ENCODE measurements around the gene SRSF8. TPM values are rescaled to one million over a fixed set of nuclear protein-coding genes. Genes with fewer than 3 reads are reported as not detected.
"Not testable (repeated sequence)": the region's sequence is repeated elsewhere in the genome, so short reads cannot be mapped to it uniquely, and the experiment has no call there.

Gene SRSF8
- total RNA-seq, 4 donors from 2014 or later: 30.3 to 42.2 (median 34.8) TPM

DNA sequence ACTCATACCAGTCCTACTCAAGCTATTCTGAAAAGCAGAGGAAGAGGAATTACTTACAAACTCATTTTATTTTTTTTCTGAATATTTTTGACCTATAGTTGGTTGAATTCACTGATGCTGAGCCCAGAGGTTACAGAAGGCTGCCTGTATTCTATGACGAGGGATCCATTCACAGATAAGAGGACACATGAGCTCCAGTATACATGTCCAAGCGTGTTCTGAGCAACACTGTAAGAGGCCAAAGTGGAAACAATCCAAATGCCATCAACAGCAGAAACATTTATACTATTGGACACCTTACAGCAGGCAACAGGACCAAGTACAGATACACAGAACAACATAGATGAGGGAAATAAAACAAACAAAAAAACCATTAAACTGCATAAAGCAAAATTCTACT lies 31.4 kb upstream of the SRSF8 start:
- intact Hi-C loops (cut with DNase I): no loop called here
- Histone ChIP-seq H3K4me1 (peaks cover 0 to 5% (median 2%) of the 10 kb centered on the region in 4 donors), H3K36me3 (no peaks in the 10 kb centered on the region), H3K9me3 (no peaks in the 10 kb centered on the region), H3K27me3 (peaks cover 0 to 19% (median 10%) of the 10 kb centered on the region in 4 donors), H3K27ac (replicated peaks in 1 of 4) (no peak overlapping the region), H3K4me3 (no peak overlapping the region)
- DNase-seq (ENCODE audit: extremely low spot score): no peak
- 76% methylated on average over 2 of the region's 2 CpGs for WGBS
- TF ChIP-seq EP300 (IDR thresholded peaks at IDR 0.05): no peak

- H3K27ac ChIP-seq (replicated peaks in 1 of 4); H3K36me3 ChIP-seq; H3K4me1 ChIP-seq; H3K9me3 ChIP-seq; DNase-seq (ENCODE audit: extremely low spot score); intact Hi-C loops (cut with DNase I): not testable (repeated sequence)
- H3K27me3 ChIP-seq: peaks cover 0 to 39% (median 10%) of the 10 kb centered on the region in 4 donors
- peak overlapping the region; percentile 31 to 55 (median 42) for H3K4me3 ChIP-seq
- WGBS: 30% methylated on average over 24 of the region's 71 CpGs
Observed at GRCh38 chr11:95037356-95038035, 29.2 kb upstream of the SRSF8 start.

DNA sequence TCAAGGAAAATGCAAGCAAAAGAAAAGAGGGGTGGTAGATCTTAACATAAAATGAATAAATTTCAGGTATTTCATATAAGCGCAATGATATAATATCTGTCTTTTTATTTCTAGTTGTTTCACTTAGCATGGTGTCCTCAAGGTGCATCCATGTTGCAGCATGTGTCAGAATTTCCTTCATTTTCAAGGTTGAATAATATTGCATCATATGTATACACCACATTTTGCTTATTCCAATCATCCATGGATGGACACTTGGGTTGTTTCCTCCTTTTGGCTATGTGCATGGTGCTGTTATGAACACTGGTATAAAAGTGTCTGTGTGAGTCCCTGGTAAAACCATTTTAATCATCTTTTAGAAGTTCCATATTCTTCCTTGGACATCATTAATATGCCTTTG lies 24.5 kb upstream of the SRSF8 start:
- Histone ChIP-seq H3K27me3 (peaks cover 0 to 39% (median 5%) of the 10 kb centered on the region in 4 donors), H3K4me3 (no peak overlapping the region), H3K9me3 (no peaks in the 10 kb centered on the region), H3K4me1 (peaks cover 0 to 5% (median 2%) of the 10 kb centered on the region in 4 donors), H3K27ac (replicated peaks in 1 of 4) (no peak overlapping the region), H3K36me3 (no peaks in the 10 kb centered on the region)
- no peak for DNase-seq (ENCODE audit: extremely low spot score)
- intact Hi-C loops (cut with DNase I): no loop called here
- WGBS: 94% methylated on average over 1 of the region's 1 CpG
- TF ChIP-seq EP300 (IDR thresholded peaks at IDR 0.05) (no peak), CTCF (IDR thresholded peaks at IDR 0.05) (no peak), POLR2A (IDR thresholded peaks at IDR 0.05; ENCODE audit: low read depth) (no peak), POLR2AphosphoS5 (IDR thresholded peaks at IDR 0.05) (no peak)

GRCh38 chr11:95042906-95043305 lies 23.8 kb upstream of the SRSF8 start:
- Histone ChIP-seq H3K4me3 (no peak overlapping the region), H3K36me3 (no peaks in the 10 kb centered on the region), H3K4me1 (no peaks in the 10 kb centered on the region), H3K27ac (replicated peaks in 1 of 4) (no peak overlapping the region), H3K9me3 (no peaks in the 10 kb centered on the region), H3K27me3 (peaks cover 0 to 32% (median under 1%) of the 10 kb centered on the region in 4 donors)
- TF ChIP-seq CTCF (IDR thresholded peaks at IDR 0.05) (no peak), POLR2AphosphoS5 (IDR thresholded peaks at IDR 0.05) (no peak), EP300 (IDR thresholded peaks at IDR 0.05) (no peak), POLR2A (IDR thresholded peaks at IDR 0.05; ENCODE audit: low read depth) (no peak)
- peak; percentile 45 for DNase-seq (ENCODE audit: extremely low spot score)
- no CpG with 5 or more reads among the region's 3 CpGs for WGBS
- intact Hi-C loops (cut with DNase I): no loop called here

DNA sequence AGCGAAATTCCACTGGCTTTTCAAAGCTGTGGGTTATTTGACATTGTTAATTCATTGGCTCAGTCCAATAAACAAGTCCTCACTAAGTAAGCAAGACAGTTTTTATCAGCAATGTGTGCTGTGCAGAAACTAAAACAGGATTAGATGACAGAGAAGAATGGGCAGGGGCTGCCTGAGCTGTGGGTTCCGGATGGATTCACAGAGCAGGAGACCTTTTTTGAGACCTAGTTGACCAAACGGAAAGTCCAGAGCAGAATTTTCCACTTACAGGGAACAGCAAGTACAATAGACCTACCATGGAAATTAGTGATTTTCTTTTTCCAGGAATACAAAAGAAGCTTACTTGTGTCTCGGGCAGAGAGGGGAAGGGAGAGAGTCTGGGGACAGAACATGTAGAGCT lies 22.7 kb upstream of the SRSF8 start:
- H3K36me3 ChIP-seq: no peaks in the 10 kb centered on the region
- H3K4me3 ChIP-seq: no peak overlapping the region
- WGBS: 50% methylated on average over 4 of the region's 4 CpGs
- no peak overlapping the region for H3K27ac ChIP-seq (replicated peaks in 1 of 4)
- TF ChIP-seq POLR2A (IDR thresholded peaks at IDR 0.05; ENCODE audit: low read depth): no peak
- no peak for TF ChIP-seq EP300 (IDR thresholded peaks at IDR 0.05)
- no peak for TF ChIP-seq CTCF (IDR thresholded peaks at IDR 0.05)
- no peak for TF ChIP-seq POLR2AphosphoS5 (IDR thresholded peaks at IDR 0.05)
- H3K4me1 ChIP-seq: no peaks in the 10 kb centered on the region
- intact Hi-C loops (cut with DNase I): no loop called here
- no peak for DNase-seq (ENCODE audit: extremely low spot score)
- H3K27me3 ChIP-seq: peaks cover 0 to 28% (median 1%) of the 10 kb centered on the region in 4 donors
- no peaks in the 10 kb centered on the region for H3K9me3 ChIP-seq

DNA sequence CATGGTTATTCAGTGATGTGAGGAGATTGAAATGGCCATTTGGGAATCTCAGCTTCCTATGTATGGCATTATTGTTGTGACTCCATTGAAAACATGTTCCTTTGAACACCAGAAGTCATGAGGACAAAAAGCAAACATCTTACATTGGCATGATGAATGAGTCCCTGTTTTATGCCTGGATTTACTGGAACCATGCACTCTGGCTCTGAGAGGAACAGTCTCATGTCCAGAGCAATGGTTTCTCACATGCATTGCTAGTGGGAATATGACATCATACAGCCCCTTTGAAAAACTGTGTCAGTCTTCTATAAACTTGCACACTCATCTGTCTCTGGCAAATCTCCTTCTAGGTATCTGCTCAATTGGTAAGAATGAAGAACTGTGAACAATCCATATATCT lies 20.9 kb upstream of the SRSF8 start:
- no peak for DNase-seq (ENCODE audit: extremely low spot score)
- TF ChIP-seq POLR2A (IDR thresholded peaks at IDR 0.05; ENCODE audit: low read depth) (no peak), CTCF (IDR thresholded peaks at IDR 0.05) (no peak), EP300 (IDR thresholded peaks at IDR 0.05) (no peak), POLR2AphosphoS5 (IDR thresholded peaks at IDR 0.05) (no peak)
- H3K4me1 ChIP-seq: no peaks in the 10 kb centered on the region
- no peak overlapping the region for H3K27ac ChIP-seq (replicated peaks in 1 of 4)
- H3K9me3 ChIP-seq: no peaks in the 10 kb centered on the region
- H3K27me3 ChIP-seq: peaks cover 0 to 34% (median 1%) of the 10 kb centered on the region in 4 donors
- intact Hi-C loops (cut with DNase I): no loop called here
- H3K36me3 ChIP-seq: no peaks in the 10 kb centered on the region
- H3K4me3 ChIP-seq: no peak overlapping the region

DNA sequence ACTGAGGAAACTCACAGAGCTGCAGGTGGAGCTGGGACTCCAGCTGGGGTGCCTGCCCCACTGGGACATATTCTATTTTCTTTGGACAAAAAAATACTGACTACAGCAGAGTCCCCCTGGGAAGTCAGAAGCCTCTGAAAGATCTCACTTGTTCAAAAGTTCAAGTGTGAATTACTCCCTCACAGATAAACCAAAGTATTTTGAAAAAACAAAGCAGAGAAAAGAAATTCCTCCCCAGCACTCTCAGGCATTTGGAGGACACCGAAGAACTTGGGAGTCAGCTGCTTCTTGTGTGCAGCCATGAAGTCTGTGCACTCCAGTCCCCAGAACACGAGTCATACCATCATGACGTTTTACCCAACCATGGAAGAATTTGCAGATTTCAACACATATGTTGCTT lies 17.6 kb upstream of the SRSF8 start, which contains the start of gene KDM4F:
KDM4F (plus strand) TSS at position 301 of the 400 bp plus-strand sequence.
- H3K9me3 ChIP-seq; intact Hi-C loops (cut with DNase I); H3K27ac ChIP-seq (replicated peaks in 1 of 4); H3K4me3 ChIP-seq; H3K36me3 ChIP-seq; H3K4me1 ChIP-seq: not testable (repeated sequence)
- H3K27me3 ChIP-seq: peaks cover 0 to 32% (median 1%) of the 10 kb centered on the region in 4 donors
- peak; percentile 47 for DNase-seq (ENCODE audit: extremely low spot score)
- WGBS: 100% methylated on average over 2 of the region's 3 CpGs
